Astrocyte (in vitro differentiated cells and primary cell): ENCODE measurements around the gene BRINP2.

Experiments used
- CTCF ChIP-seq: IDR thresholded peaks from 2 replicates; pipeline ENCODE4 v1.5.1; 2011; ENCODE audit warnings: low read depth, mild to moderate bottlenecking, inconsistent platforms, low read length, moderate library complexity; ENCODE audit not compliant: insufficient read depth
- EZH2 ChIP-seq: IDR thresholded peaks from 2 replicates; pipeline ENCODE4 v1.6.1; 2012; ENCODE audit warnings: mild to moderate bottlenecking, low read length, inconsistent platforms; ENCODE audit not compliant: insufficient read depth

GRCh38 chr1:177142010-177142409 is 28.7 kb upstream of the BRINP2 start:
- TF ChIP-seq CTCF = no peak
- no peak for TF ChIP-seq EZH2
